A673 (cell line): Measurements from ENCODE around the gene ALG13. TPM values are rescaled to one million over a fixed set of nuclear protein-coding genes. Genes with fewer than 3 reads are reported as not detected.

Source experiments
- BruUV-seq: library from RNA; stranded (reverse); fragments of 400-500 nt; replicated peaks from 2 replicates; lab custom pipeline; 2021; lab: Mats Ljungman, UMichigan
- CTCF ChIA-PET: fragments of 300-600 bp; sonication (Branson Sonifier 250); formaldehyde crosslinking; loops from one replicate; lab custom pipeline; 2022; ENCODE audit warnings: antibody characterized with exemption; lab: Charles Lee
- POLR2A ChIA-PET: fragments of 300-600 bp; sonication (Branson Sonifier 250); formaldehyde crosslinking; loops from one replicate; lab custom pipeline; 2022; ENCODE audit warnings: antibody characterized with exemption; ENCODE audit not compliant: low non-redundant PET; lab: Charles Lee
- DNase-seq: peaks from one replicate; pipeline ENCODE4 v3.0.0-alpha.2; 2015; ENCODE audit warnings: low spot score
- H3K27ac ChIP-seq: fragments of 200-600 bp; sonication (generic); 2 replicates; pipeline ENCODE4 v1.5.1; 2016; ENCODE audit warnings: mixed run types, low read depth, mild to moderate bottlenecking, mixed read lengths, antibody characterized with exemption, low read length; ENCODE audit not compliant: poor library complexity, severe bottlenecking
- H3K27me3 ChIP-seq: fragments of 200-600 bp; sonication (generic); replicated peaks from 2 replicates; pipeline ENCODE4 v1.6.1; 2017; ENCODE audit warnings: mixed run types, low read depth, mild to moderate bottlenecking, mixed read lengths, antibody characterized with exemption, low read length; ENCODE audit not compliant: insufficient read depth, poor library complexity
- H3K36me3 ChIP-seq: fragments of 200-600 bp; sonication (generic); 2 replicates; pipeline ENCODE4 v1.6.1; 2016; ENCODE audit warnings: mixed run types, mild to moderate bottlenecking, mixed read lengths, antibody characterized with exemption, low read length; ENCODE audit not compliant: insufficient read depth, poor library complexity, severe bottlenecking
- H3K4me1 ChIP-seq: fragments of 200-600 bp; sonication (generic); 2 replicates; pipeline ENCODE4 v1.6.1; 2017; ENCODE audit warnings: mixed run types, mild to moderate bottlenecking, mixed read lengths, antibody characterized with exemption, low read length; ENCODE audit not compliant: insufficient read depth, poor library complexity, severe bottlenecking
- H3K4me3 ChIP-seq: fragments of 200-600 bp; sonication (generic); 2 replicates; pipeline ENCODE4 v1.5.1; 2016; ENCODE audit warnings: low read depth, mixed run types, mild to moderate bottlenecking, mixed read lengths, low read length; ENCODE audit not compliant: poor library complexity, severe bottlenecking
- H3K9me3 ChIP-seq: fragments of 200-600 bp; sonication (generic); 2 replicates; pipeline ENCODE4 v1.6.1; 2016; ENCODE audit warnings: mixed run types, low read depth, mild to moderate bottlenecking, mixed read lengths, antibody characterized with exemption, low read length; ENCODE audit not compliant: poor library complexity, severe bottlenecking
- CTCF ChIP-seq: fragments of 300-800, 200-600 bp; sonication (generic); conservative IDR thresholded peaks from 2 replicates; pipeline ENCODE4 v1.5.1; 2017; ENCODE audit warnings: low read depth, mild to moderate bottlenecking, antibody characterized with exemption, low read length, moderate library complexity, mixed read lengths
- EZH2 ChIP-seq: fragments of 200-600 bp; sonication (generic); IDR thresholded peaks from 2 replicates; pipeline ENCODE4 v1.6.1; 2017; ENCODE audit warnings: borderline replicate concordance, low read depth, mild to moderate bottlenecking, mixed read lengths, antibody characterized with exemption, low read length; ENCODE audit not compliant: poor library complexity, severe bottlenecking
- intact Hi-C: fragments of 100-400 bp; cut with micrococcal nuclease; formaldehyde crosslinking; loops from one replicate; pipeline ENCODE4 v1.10.0; 2022; ENCODE audit not compliant: unreplicated experiment
- total RNA-seq: library from RNA; stranded (reverse); gene quantifications from 2 replicates; pipeline ENCODE4 v1.2.3, GENCODE V29; 2021

ALG13 gene
- total RNA-seq, 1 experiment from 2014 or later = 35.9 TPM

GRCh38 chrX:111742018-111742417, 61.0 kb downstream of the ALG13 start:
- BruUV-seq = no TSS peak
- Histone ChIP-seq H3K4me1 (no peaks in the 10 kb centered on the region), H3K27ac (no peak overlapping the region), H3K4me3 (no peak overlapping the region), H3K27me3 (no peaks in the 10 kb centered on the region), H3K36me3 (no peaks in the 10 kb centered on the region), H3K9me3 (no peaks in the 10 kb centered on the region)
- POLR2A ChIA-PET = no interaction called here
- no peak for DNase-seq
- CTCF ChIA-PET = no interaction called here
- intact Hi-C loops = no loop called here
- no peak for TF ChIP-seq CTCF
- TF ChIP-seq EZH2 = no peak

GRCh38 chrX:111743316-111743715, 62.3 kb downstream of the ALG13 start:
- Histone ChIP-seq H3K9me3 (no peaks in the 10 kb centered on the region), H3K27ac (no peak overlapping the region), H3K27me3 (no peaks in the 10 kb centered on the region), H3K4me1 (no peaks in the 10 kb centered on the region), H3K4me3 (no peak overlapping the region), H3K36me3 (no peaks in the 10 kb centered on the region)
- intact Hi-C loops = no loop called here
- no peak for DNase-seq
- ChIA-PET POLR2A (no interaction called here), CTCF (no interaction called here)
- TF ChIP-seq EZH2 = no peak
- no peak for TF ChIP-seq CTCF
- BruUV-seq = no TSS peak

- Histone ChIP-seq H3K27me3 (no peaks in the 10 kb centered on the region), H3K4me1 (no peaks in the 10 kb centered on the region), H3K27ac (no peak overlapping the region), H3K4me3 (no peak overlapping the region), H3K9me3 (no peaks in the 10 kb centered on the region), H3K36me3 (no peaks in the 10 kb centered on the region)
- TF ChIP-seq CTCF (no peak), EZH2 (no peak)
- CTCF ChIA-PET = no interaction called here
- DNase-seq = no peak
- intact Hi-C loops = no loop called here
- POLR2A ChIA-PET = no interaction called here
- BruUV-seq = no TSS peak
Observed at GRCh38 chrX:111756486-111756885, 75.5 kb downstream of the ALG13 start.
